ENCODE results near the gene BOD1L1. TPM values are rescaled to one million over a fixed set of nuclear protein-coding genes. Genes with fewer than 3 reads are reported as not detected.

The BOD1L1 gene
- total and polyA plus RNA-seq, 2 of the 8 experiments (the other 6 are each of a cell fraction or from before 2014, with no cell fraction given), result 6.8 to 39.3 TPM

GRCh38 chr4:13584481-13584880 lies 43.0 kb downstream of the BOD1L1 start:
- WGBS, 2 experiments (ENCODE audit: extremely low coverage in 1 of 2, insufficient coverage in 1 of 2, insufficient read length in 1 of 2, insufficient replicate concordance in 2 of 2, low coverage in 1 of 2, low lambda C conversion rate in 2 of 2, missing lambda C conversion rate in 1 of 2), result 92% methylated on average over 5 of the region's 5 CpGs; no CpG with 5 or more reads in 1 of the 2 experiments
- Histone ChIP-seq H3K79me1 (ENCODE audit: low read depth, low read length) (no peaks in the 10 kb centered on the region), H2BK5ac (ENCODE audit: low read depth, low read length) (no peak overlapping the region), H2BK15ac (ENCODE audit: low read length) (no peak overlapping the region), H3K56ac (replicated peaks; ENCODE audit: insufficient read length, low read depth, low read length) (no peak overlapping the region), H4K5ac (ENCODE audit: insufficient read length, low read depth, low read length) (no peak overlapping the region), H3K9ac (replicated peaks in 1 of 4; ENCODE audit: extremely low read depth in 1 of 4, low read depth in 3 of 4, low read length in 3 of 4) (no peak overlapping the region), H3K4me1 (replicated peaks in 1 of 4; ENCODE audit: control insufficient read depth in 3 of 4, insufficient read depth in 4 of 4, low read length in 3 of 4) (no peaks in the 10 kb centered on the region), H3K23me2 (ENCODE audit: low read depth, low read length) (no peaks in the 10 kb centered on the region; the same call in 1 of the 2 replicates), H2BK120ac (replicated peaks; ENCODE audit: low read depth, low read length) (no peak overlapping the region), H2AK5ac (ENCODE audit: low read depth, low read length) (no peak overlapping the region), H3K79me2 (ENCODE audit: control insufficient read depth in 1 of 2, insufficient read depth in 2 of 2, low read length in 2 of 2) (no peaks in the 10 kb centered on the region), H2BK12ac (ENCODE audit: low read depth, low read length) (no peak overlapping the region), H3K27ac (ENCODE audit: low read depth, low read length) (no peak overlapping the region), H3K4ac (replicated peaks; ENCODE audit: insufficient read length, low read depth, low read length) (no peak overlapping the region), H3K27me3 (replicated peaks in 1 of 4; ENCODE audit: control insufficient read depth in 3 of 4, extremely low read depth in 1 of 4, insufficient read depth in 3 of 4, low read length in 3 of 4) (peaks cover 0 to 1% (median 0%) of the 10 kb centered on the region in 4 experiments; a peak in 1 of 7 replicates), H2AFZ (ENCODE audit: low read length) (no peak overlapping the region), H3K23ac (ENCODE audit: insufficient read length) (no peak overlapping the region), H3K4me2 (ENCODE audit: insufficient read depth in 1 of 2, low read depth in 2 of 2, low read length in 2 of 2) (no peak overlapping the region), H3K9me3 (ENCODE audit: insufficient read depth in 2 of 2, low read depth in 1 of 2, low read length in 1 of 2) (no peaks in the 10 kb centered on the region), H3K14ac (ENCODE audit: insufficient read length) (no peak overlapping the region), H3K36me3 (ENCODE audit: control insufficient read depth in 2 of 4, insufficient read depth in 4 of 4, low read length in 3 of 4) (peaks cover 2 to 62% (median 32%) of the 10 kb centered on the region in 4 experiments), H3K4me3 (ENCODE audit: extremely low read depth in 1 of 4, insufficient read depth in 2 of 4, low read depth in 3 of 4, low read length in 4 of 4) (no peak overlapping the region), H3K18ac (ENCODE audit: extremely low read depth, low read length) (no peak overlapping the region), H2BK20ac (ENCODE audit: low read length) (no peak overlapping the region), H4K20me1 (replicated peaks in 1 of 2; ENCODE audit: control insufficient read depth in 1 of 2, insufficient read depth in 2 of 2, low read length in 2 of 2) (peaks cover 0 to 2% of the 10 kb centered on the region in 2 experiments), H4K91ac (replicated peaks; ENCODE audit: insufficient read length, low read length) (no peak overlapping the region), H4K8ac (ENCODE audit: extremely low read depth, insufficient read depth, low read length) (no peak overlapping the region)
- ChIA-PET POLR2A (ENCODE audit: partially characterized antibody) (no interaction called here), CTCF (ENCODE audit: partially characterized antibody) (no interaction called here)
- DNase-seq (ENCODE audit: low read depth in 1 of 2, low spot score in 2 of 2) (no peak), FAIRE-seq (no peak)
- TF ChIP-seq ATF2 (IDR thresholded peaks at IDR 0.05; ENCODE audit: low read length), result no peak
- TF ChIP-seq PHF8 (conservative IDR thresholded peaks at IDR 0.05; ENCODE audit: low read depth, low read length), result no peak
- TF ChIP-seq TBP (IDR thresholded peaks at IDR 0.05; ENCODE audit: low read depth, low read length), result no peak
- TF ChIP-seq SIX5 (IDR thresholded peaks at IDR 0.05; ENCODE audit: low read depth, low read length), result no peak
- no peak for TF ChIP-seq SRF (IDR thresholded peaks at IDR 0.05; ENCODE audit: low read depth, low read length)
- no peak for TF ChIP-seq RXRA (IDR thresholded peaks at IDR 0.05; ENCODE audit: insufficient read depth, low read depth, low read length)
- no peak for TF ChIP-seq TAF1 (IDR thresholded peaks at IDR 0.05; ENCODE audit: low read depth, low read length)
- no peak for TF ChIP-seq JUN (IDR thresholded peaks at IDR 0.05; ENCODE audit: low read depth, low read length)
- no peak for TF ChIP-seq MAX (IDR thresholded peaks at IDR 0.05)
- no peak for TF ChIP-seq POLR2AphosphoS5 (IDR thresholded peaks at IDR 0.05; ENCODE audit: low read depth, low read length)
- no peak for TF ChIP-seq ASH2L (IDR thresholded peaks at IDR 0.05; ENCODE audit: low read length)
- no peak for TF ChIP-seq USF2 (IDR thresholded peaks at IDR 0.05; ENCODE audit: low read length)

All from H1 (cell line).